Measurements from ENCODE around the gene RANBP3L.

Gene RANBP3L

GRCh38 chr5:36236801-36237200 lies 64.9 kb downstream of the RANBP3L start:
- Histone ChIP-seq H3K9me3 (ENCODE audit: control insufficient read depth in 1 of 2, low read length in 2 of 2) (no peaks in the 10 kb centered on the region), H3K36me3 (ENCODE audit: control insufficient read depth in 1 of 2, insufficient read depth in 2 of 2, low read length in 2 of 2) (no peaks in the 10 kb centered on the region), H3K4me1 (ENCODE audit: control insufficient read depth in 1 of 2, insufficient read depth in 2 of 2, low read length in 2 of 2) (peaks cover 11 to 26% of the 10 kb centered on the region in 2 donors), H3K27me3 (ENCODE audit: control insufficient read depth in 1 of 2, insufficient read depth in 2 of 2, low read length in 2 of 2) (no peaks in the 10 kb centered on the region), H3K27ac (ENCODE audit: low read depth, low read length) (no peak overlapping the region), H3K9ac (ENCODE audit: low read depth in 1 of 2, low read length in 2 of 2) (no peak overlapping the region), H3K4me3 (ENCODE audit: low read depth in 1 of 2, low read length in 2 of 2) (no peak overlapping the region)

- Histone ChIP-seq H3K36me3 (ENCODE audit: control insufficient read depth in 1 of 2, insufficient read depth in 2 of 2, low read length in 2 of 2) (no peaks in the 10 kb centered on the region), H3K4me1 (ENCODE audit: control insufficient read depth in 1 of 2, insufficient read depth in 2 of 2, low read length in 2 of 2) (peaks cover 0 to 2% of the 10 kb centered on the region in 2 donors), H3K9ac (ENCODE audit: low read depth in 1 of 2, low read length in 2 of 2) (no peak overlapping the region), H3K9me3 (ENCODE audit: control insufficient read depth in 1 of 2, low read length in 2 of 2) (no peaks in the 10 kb centered on the region), H3K4me3 (ENCODE audit: low read depth in 1 of 2, low read length in 2 of 2) (no peak overlapping the region), H3K27ac (ENCODE audit: low read depth, low read length) (no peak overlapping the region), H3K27me3 (ENCODE audit: control insufficient read depth in 1 of 2, insufficient read depth in 2 of 2, low read length in 2 of 2) (no peaks in the 10 kb centered on the region)
Measured at GRCh38 chr5:36232533-36232932, 69.2 kb downstream of the RANBP3L start.

- peaks cover 0 to 9% of the 10 kb centered on the region in 2 donors for H3K36me3 ChIP-seq (ENCODE audit: control insufficient read depth in 1 of 2, insufficient read depth in 2 of 2, low read length in 2 of 2)
- H3K4me3 ChIP-seq (ENCODE audit: low read depth in 1 of 2, low read length in 2 of 2), result no peak overlapping the region
- H3K27ac ChIP-seq (ENCODE audit: low read depth, low read length), result no peak overlapping the region
- no peaks in the 10 kb centered on the region for H3K9me3 ChIP-seq (ENCODE audit: control insufficient read depth in 1 of 2, low read length in 2 of 2)
- no peaks in the 10 kb centered on the region for H3K4me1 ChIP-seq (ENCODE audit: control insufficient read depth in 1 of 2, insufficient read depth in 2 of 2, low read length in 2 of 2)
- H3K9ac ChIP-seq (ENCODE audit: low read depth in 1 of 2, low read length in 2 of 2), result no peak overlapping the region
- no peaks in the 10 kb centered on the region for H3K27me3 ChIP-seq (ENCODE audit: control insufficient read depth in 1 of 2, insufficient read depth in 2 of 2, low read length in 2 of 2)
Measured at GRCh38 chr5:36230151-36230790, 71.4 kb downstream of the RANBP3L start.

- Histone ChIP-seq H3K36me3 (ENCODE audit: control insufficient read depth in 1 of 2, insufficient read depth in 2 of 2, low read length in 2 of 2) (peaks cover 0 to 23% of the 10 kb centered on the region in 2 donors), H3K27ac (ENCODE audit: low read depth, low read length) (no peak overlapping the region), H3K4me3 (ENCODE audit: low read depth in 1 of 2, low read length in 2 of 2) (no peak overlapping the region), H3K4me1 (ENCODE audit: control insufficient read depth in 1 of 2, insufficient read depth in 2 of 2, low read length in 2 of 2) (no peaks in the 10 kb centered on the region), H3K9me3 (ENCODE audit: control insufficient read depth in 1 of 2, low read length in 2 of 2) (no peaks in the 10 kb centered on the region), H3K9ac (ENCODE audit: low read depth in 1 of 2, low read length in 2 of 2) (no peak overlapping the region), H3K27me3 (ENCODE audit: control insufficient read depth in 1 of 2, insufficient read depth in 2 of 2, low read length in 2 of 2) (no peaks in the 10 kb centered on the region)
Measured at GRCh38 chr5:36228505-36228904, 73.2 kb downstream of the RANBP3L start.

- Histone ChIP-seq H3K4me3 (ENCODE audit: low read depth in 1 of 2, low read length in 2 of 2) (no peak overlapping the region), H3K9ac (ENCODE audit: low read depth in 1 of 2, low read length in 2 of 2) (no peak overlapping the region), H3K27ac (ENCODE audit: low read depth, low read length) (no peak overlapping the region), H3K27me3 (ENCODE audit: control insufficient read depth in 1 of 2, insufficient read depth in 2 of 2, low read length in 2 of 2) (no peaks in the 10 kb centered on the region), H3K9me3 (ENCODE audit: control insufficient read depth in 1 of 2, low read length in 2 of 2) (no peaks in the 10 kb centered on the region), H3K4me1 (ENCODE audit: control insufficient read depth in 1 of 2, insufficient read depth in 2 of 2, low read length in 2 of 2) (no peaks in the 10 kb centered on the region), H3K36me3 (ENCODE audit: control insufficient read depth in 1 of 2, insufficient read depth in 2 of 2, low read length in 2 of 2) (peaks cover 0 to 28% of the 10 kb centered on the region in 2 donors)
Measured at GRCh38 chr5:36227046-36227445, 74.7 kb downstream of the RANBP3L start.

- no peak overlapping the region for H3K27ac ChIP-seq (ENCODE audit: low read depth, low read length)
Measured at GRCh38 chr5:36222620-36223019, 79.1 kb downstream of the RANBP3L start.

GRCh38 chr5:36217988-36218387 lies 83.7 kb downstream of the RANBP3L start:
- no peaks in the 10 kb centered on the region for H3K4me1 ChIP-seq (ENCODE audit: control insufficient read depth in 1 of 2, insufficient read depth in 2 of 2, low read length in 2 of 2)
- H3K27ac ChIP-seq (ENCODE audit: low read depth, low read length), result no peak overlapping the region
- H3K36me3 ChIP-seq (ENCODE audit: control insufficient read depth in 1 of 2, insufficient read depth in 2 of 2, low read length in 2 of 2), result peaks cover 5 to 36% of the 10 kb centered on the region in 2 donors
- H3K4me3 ChIP-seq (ENCODE audit: low read depth in 1 of 2, low read length in 2 of 2), result no peak overlapping the region
- no peaks in the 10 kb centered on the region for H3K27me3 ChIP-seq (ENCODE audit: control insufficient read depth in 1 of 2, insufficient read depth in 2 of 2, low read length in 2 of 2)
- H3K9me3 ChIP-seq (ENCODE audit: control insufficient read depth in 1 of 2, low read length in 2 of 2), result no peaks in the 10 kb centered on the region
- H3K9ac ChIP-seq (ENCODE audit: low read depth in 1 of 2, low read length in 2 of 2), result no peak overlapping the region

More at GRCh38 chr5:36222620-36223019, 79.1 kb downstream of the RANBP3L start:
- H3K4me1 ChIP-seq (ENCODE audit: control insufficient read depth in 1 of 2, insufficient read depth in 2 of 2, low read length in 2 of 2), result no peaks in the 10 kb centered on the region
- peaks cover 5 to 52% of the 10 kb centered on the region in 2 donors for H3K36me3 ChIP-seq (ENCODE audit: control insufficient read depth in 1 of 2, insufficient read depth in 2 of 2, low read length in 2 of 2)
- no peaks in the 10 kb centered on the region for H3K27me3 ChIP-seq (ENCODE audit: control insufficient read depth in 1 of 2, insufficient read depth in 2 of 2, low read length in 2 of 2)
- H3K9ac ChIP-seq (ENCODE audit: low read depth in 1 of 2, low read length in 2 of 2), result no peak overlapping the region
- H3K4me3 ChIP-seq (ENCODE audit: low read depth in 1 of 2, low read length in 2 of 2), result no peak overlapping the region
- no peaks in the 10 kb centered on the region for H3K9me3 ChIP-seq (ENCODE audit: control insufficient read depth in 1 of 2, low read length in 2 of 2)

GRCh38 chr5:36217567-36217966 lies 84.1 kb downstream of the RANBP3L start:
- no peak overlapping the region for H3K4me3 ChIP-seq (ENCODE audit: low read depth in 1 of 2, low read length in 2 of 2)
- no peak overlapping the region for H3K9ac ChIP-seq (ENCODE audit: low read depth in 1 of 2, low read length in 2 of 2)
- peaks cover 5 to 37% of the 10 kb centered on the region in 2 donors for H3K36me3 ChIP-seq (ENCODE audit: control insufficient read depth in 1 of 2, insufficient read depth in 2 of 2, low read length in 2 of 2)
- H3K9me3 ChIP-seq (ENCODE audit: control insufficient read depth in 1 of 2, low read length in 2 of 2), result no peaks in the 10 kb centered on the region
- H3K27ac ChIP-seq (ENCODE audit: low read depth, low read length), result no peak overlapping the region
- H3K27me3 ChIP-seq (ENCODE audit: control insufficient read depth in 1 of 2, insufficient read depth in 2 of 2, low read length in 2 of 2), result no peaks in the 10 kb centered on the region
- H3K4me1 ChIP-seq (ENCODE audit: control insufficient read depth in 1 of 2, insufficient read depth in 2 of 2, low read length in 2 of 2), result no peaks in the 10 kb centered on the region

- H3K27ac ChIP-seq (ENCODE audit: low read depth, low read length), result no peak overlapping the region
- H3K27me3 ChIP-seq (ENCODE audit: control insufficient read depth in 1 of 2, insufficient read depth in 2 of 2, low read length in 2 of 2), result no peaks in the 10 kb centered on the region
- no peaks in the 10 kb centered on the region for H3K4me1 ChIP-seq (ENCODE audit: control insufficient read depth in 1 of 2, insufficient read depth in 2 of 2, low read length in 2 of 2)
- H3K4me3 ChIP-seq (ENCODE audit: low read depth in 1 of 2, low read length in 2 of 2), result no peak overlapping the region
- no peaks in the 10 kb centered on the region for H3K9me3 ChIP-seq (ENCODE audit: control insufficient read depth in 1 of 2, low read length in 2 of 2)
- no peak overlapping the region for H3K9ac ChIP-seq (ENCODE audit: low read depth in 1 of 2, low read length in 2 of 2)
- peaks cover 5 to 39% of the 10 kb centered on the region in 2 donors for H3K36me3 ChIP-seq (ENCODE audit: control insufficient read depth in 1 of 2, insufficient read depth in 2 of 2, low read length in 2 of 2)
Measured at GRCh38 chr5:36215910-36216309, 85.8 kb downstream of the RANBP3L start.

- H3K36me3 ChIP-seq (ENCODE audit: control insufficient read depth in 1 of 2, insufficient read depth in 2 of 2, low read length in 2 of 2), result peaks cover 0 to 26% of the 10 kb centered on the region in 2 donors
- no peak overlapping the region for H3K4me3 ChIP-seq (ENCODE audit: low read depth in 1 of 2, low read length in 2 of 2)
Measured at GRCh38 chr5:36214436-36214835, 87.3 kb downstream of the RANBP3L start.

More at GRCh38 chr5:36214436-36214835, 87.3 kb downstream of the RANBP3L start:
- Histone ChIP-seq H3K4me1 (ENCODE audit: control insufficient read depth in 1 of 2, insufficient read depth in 2 of 2, low read length in 2 of 2) (no peaks in the 10 kb centered on the region), H3K27me3 (ENCODE audit: control insufficient read depth in 1 of 2, insufficient read depth in 2 of 2, low read length in 2 of 2) (no peaks in the 10 kb centered on the region), H3K9me3 (ENCODE audit: control insufficient read depth in 1 of 2, low read length in 2 of 2) (no peaks in the 10 kb centered on the region), H3K27ac (ENCODE audit: low read depth, low read length) (no peak overlapping the region), H3K9ac (ENCODE audit: low read depth in 1 of 2, low read length in 2 of 2) (no peak overlapping the region)

All from duodenal mucosa (tissue), 2 donors.